ENCODE measurements around the gene CADM4. TPM values are rescaled to one million over a fixed set of nuclear protein-coding genes. Genes with fewer than 3 reads are reported as not detected.
"Not testable (repeated sequence)": the region's sequence is repeated elsewhere in the genome, so short reads cannot be mapped to it uniquely, and the experiment has no call there.

Gene CADM4
- total RNA-seq, 1 experiment from 2014 or later: 6.4 TPM

GRCh38 chr19:43607238-43608205, 32.1 kb downstream of the CADM4 start:
- DNase-seq (ENCODE audit: low spot score): no peak

- DNase-seq (ENCODE audit: low spot score): no peak
Measured at GRCh38 chr19:43606569-43607229, 33.0 kb downstream of the CADM4 start.

GRCh38 chr19:43605875-43606568, 33.6 kb downstream of the CADM4 start:
- no peak for DNase-seq (ENCODE audit: low spot score)

- DNase-seq (ENCODE audit: low spot score): not testable (repeated sequence)
Measured at GRCh38 chr19:43600326-43600725, 39.3 kb downstream of the CADM4 start.

- no peak for DNase-seq (ENCODE audit: low spot score)
Measured at GRCh38 chr19:43599635-43600295, 39.9 kb downstream of the CADM4 start.

- no peak for DNase-seq (ENCODE audit: low spot score)
Measured at GRCh38 chr19:43598445-43599240, 41.0 kb downstream of the CADM4 start.

- no peak for DNase-seq (ENCODE audit: low spot score)
Measured at GRCh38 chr19:43597876-43598275, 41.8 kb downstream of the CADM4 start.

GRCh38 chr19:43596842-43597461, 42.7 kb downstream of the CADM4 start:
- DNase-seq (ENCODE audit: low spot score): no peak

- DNase-seq (ENCODE audit: low spot score): peak; percentile 100
Measured at GRCh38 chr19:43595999-43596841, 43.4 kb downstream of the CADM4 start, which contains the start of the genes IRGQ and ZNF576. Gene IRGQ, minus strand, starts transcription at chr19:43596134. Its CDS starts 796 bp downstream, at chr19:43595338. Gene ZNF576, plus strand, starts transcription at chr19:43596595. Its CDS starts 514 bp downstream, at chr19:43597109.

GRCh38 chr19:43595605-43595998, 44.0 kb downstream of the CADM4 start:
- no peak for DNase-seq (ENCODE audit: low spot score)

GRCh38 chr19:43594710-43595604, 44.7 kb downstream of the CADM4 start:
- peak; percentile 92 for DNase-seq (ENCODE audit: low spot score)

- no peak for DNase-seq (ENCODE audit: low spot score)
Measured at GRCh38 chr19:43594081-43594697, 45.5 kb downstream of the CADM4 start.

GRCh38 chr19:43592800-43593350, 46.8 kb downstream of the CADM4 start:
- no peak for DNase-seq (ENCODE audit: low spot score)

- DNase-seq (ENCODE audit: low spot score): no peak
Measured at GRCh38 chr19:43591904-43592772, 47.5 kb downstream of the CADM4 start.

GRCh38 chr19:43589678-43590077, 50.0 kb downstream of the CADM4 start:
- DNase-seq (ENCODE audit: low spot score): no peak

- DNase-seq (ENCODE audit: low spot score): no peak
Measured at GRCh38 chr19:43589277-43589676, 50.4 kb downstream of the CADM4 start.

All from HT-29 (cell line).